ENCODE measurements around the gene MED13L.

GRCh38 chr12:116273813-116274550, 3.5 kb downstream of the MED13L start:
- TF ChIP-seq, protein P1, sequence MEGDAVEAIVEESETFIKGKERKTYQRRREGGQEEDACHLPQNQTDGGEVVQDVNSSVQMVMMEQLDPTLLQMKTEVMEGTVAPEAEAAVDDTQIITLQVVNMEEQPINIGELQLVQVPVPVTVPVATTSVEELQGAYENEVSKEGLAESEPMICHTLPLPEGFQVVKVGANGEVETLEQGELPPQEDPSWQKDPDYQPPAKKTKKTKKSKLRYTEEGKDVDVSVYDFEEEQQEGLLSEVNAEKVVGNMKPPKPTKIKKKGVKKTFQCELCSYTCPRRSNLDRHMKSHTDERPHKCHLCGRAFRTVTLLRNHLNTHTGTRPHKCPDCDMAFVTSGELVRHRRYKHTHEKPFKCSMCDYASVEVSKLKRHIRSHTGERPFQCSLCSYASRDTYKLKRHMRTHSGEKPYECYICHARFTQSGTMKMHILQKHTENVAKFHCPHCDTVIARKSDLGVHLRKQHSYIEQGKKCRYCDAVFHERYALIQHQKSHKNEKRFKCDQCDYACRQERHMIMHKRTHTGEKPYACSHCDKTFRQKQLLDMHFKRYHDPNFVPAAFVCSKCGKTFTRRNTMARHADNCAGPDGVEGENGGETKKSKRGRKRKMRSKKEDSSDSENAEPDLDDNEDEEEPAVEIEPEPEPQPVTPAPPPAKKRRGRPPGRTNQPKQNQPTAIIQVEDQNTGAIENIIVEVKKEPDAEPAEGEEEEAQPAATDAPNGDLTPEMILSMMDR (IDR thresholded peaks at IDR 0.05) = no peak
- TF ChIP-seq EP300 (IDR thresholded peaks at IDR 0.05) = no peak
- no peak for TF ChIP-seq POLR2A (IDR thresholded peaks at IDR 0.05)
